Adrenal gland (tissue), 5 donors: ENCODE data around the gene MPP2.
"Not testable (repeated sequence)": the region's sequence is repeated elsewhere in the genome, so short reads cannot be mapped to it uniquely, and the experiment has no call there.

Experiments used
- CTCF ChIP-seq, 6 experiments: fragments of 450-650 bp in 4 of 6; fragments of 200-600 bp in 2 of 6; sonication (generic) in 1 of 6; IDR thresholded peaks; 1 replicate in 5 of 6; 2 replicates in 1 of 6; pipeline versions ENCODE4 v1.5.1 to v1.8.0; 2016 to 2021; ENCODE audit warnings: antibody characterized with exemption in 6 of 6, mild to moderate bottlenecking in 2 of 6, moderate library complexity in 1 of 6
- POLR2A ChIP-seq, 2 donors: fragments of 450-650 bp; IDR thresholded peaks; one replicate each; pipeline ENCODE4 v1.6.1; 2017; ENCODE audit warnings: antibody characterized with exemption in 2 of 2, mild to moderate bottlenecking in 2 of 2, moderate library complexity in 1 of 2
- donor health status: DM: no; HTN: no; CAD: no.

- not testable (repeated sequence) for TF ChIP-seq CTCF, POLR2A (IDR thresholded peaks at IDR 0.05)
These were observed 38.3 kb downstream of the MPP2 start for GRCh38 chr17:43869031-43869430.
